ENCODE measurements around the gene LUC7L3.
"Not testable (repeated sequence)": the region's sequence is repeated elsewhere in the genome, so short reads cannot be mapped to it uniquely, and the experiment has no call there.

DNA sequence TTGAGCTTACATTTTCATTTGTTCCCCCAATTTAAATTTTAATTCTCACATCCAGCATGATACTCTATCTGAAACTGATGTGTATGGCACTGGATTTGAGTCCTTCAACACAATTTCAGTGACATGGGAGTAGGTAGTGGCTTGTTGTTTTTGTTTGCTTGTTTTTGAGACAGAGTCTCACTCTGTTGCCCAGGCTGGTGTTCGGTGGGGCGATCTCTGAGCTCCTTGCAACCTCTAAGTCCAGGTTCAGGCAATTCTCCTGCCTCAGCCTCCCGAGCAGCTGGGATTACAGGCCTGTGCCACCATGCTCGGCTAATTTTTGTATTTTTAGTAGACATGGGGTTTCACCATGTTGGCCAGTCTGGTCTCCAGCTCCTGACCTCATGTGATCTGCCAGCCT, 10.3 kb upstream of the LUC7L3 start:
- TF ChIP-seq, protein P1, sequence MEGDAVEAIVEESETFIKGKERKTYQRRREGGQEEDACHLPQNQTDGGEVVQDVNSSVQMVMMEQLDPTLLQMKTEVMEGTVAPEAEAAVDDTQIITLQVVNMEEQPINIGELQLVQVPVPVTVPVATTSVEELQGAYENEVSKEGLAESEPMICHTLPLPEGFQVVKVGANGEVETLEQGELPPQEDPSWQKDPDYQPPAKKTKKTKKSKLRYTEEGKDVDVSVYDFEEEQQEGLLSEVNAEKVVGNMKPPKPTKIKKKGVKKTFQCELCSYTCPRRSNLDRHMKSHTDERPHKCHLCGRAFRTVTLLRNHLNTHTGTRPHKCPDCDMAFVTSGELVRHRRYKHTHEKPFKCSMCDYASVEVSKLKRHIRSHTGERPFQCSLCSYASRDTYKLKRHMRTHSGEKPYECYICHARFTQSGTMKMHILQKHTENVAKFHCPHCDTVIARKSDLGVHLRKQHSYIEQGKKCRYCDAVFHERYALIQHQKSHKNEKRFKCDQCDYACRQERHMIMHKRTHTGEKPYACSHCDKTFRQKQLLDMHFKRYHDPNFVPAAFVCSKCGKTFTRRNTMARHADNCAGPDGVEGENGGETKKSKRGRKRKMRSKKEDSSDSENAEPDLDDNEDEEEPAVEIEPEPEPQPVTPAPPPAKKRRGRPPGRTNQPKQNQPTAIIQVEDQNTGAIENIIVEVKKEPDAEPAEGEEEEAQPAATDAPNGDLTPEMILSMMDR (IDR thresholded peaks at IDR 0.05; ENCODE audit: poor library complexity): not testable (repeated sequence)
- not testable (repeated sequence) for TF ChIP-seq EZH2 (IDR thresholded peaks at IDR 0.05; ENCODE audit: borderline replicate concordance)
